ENCODE data around the gene HUNK.

DNA sequence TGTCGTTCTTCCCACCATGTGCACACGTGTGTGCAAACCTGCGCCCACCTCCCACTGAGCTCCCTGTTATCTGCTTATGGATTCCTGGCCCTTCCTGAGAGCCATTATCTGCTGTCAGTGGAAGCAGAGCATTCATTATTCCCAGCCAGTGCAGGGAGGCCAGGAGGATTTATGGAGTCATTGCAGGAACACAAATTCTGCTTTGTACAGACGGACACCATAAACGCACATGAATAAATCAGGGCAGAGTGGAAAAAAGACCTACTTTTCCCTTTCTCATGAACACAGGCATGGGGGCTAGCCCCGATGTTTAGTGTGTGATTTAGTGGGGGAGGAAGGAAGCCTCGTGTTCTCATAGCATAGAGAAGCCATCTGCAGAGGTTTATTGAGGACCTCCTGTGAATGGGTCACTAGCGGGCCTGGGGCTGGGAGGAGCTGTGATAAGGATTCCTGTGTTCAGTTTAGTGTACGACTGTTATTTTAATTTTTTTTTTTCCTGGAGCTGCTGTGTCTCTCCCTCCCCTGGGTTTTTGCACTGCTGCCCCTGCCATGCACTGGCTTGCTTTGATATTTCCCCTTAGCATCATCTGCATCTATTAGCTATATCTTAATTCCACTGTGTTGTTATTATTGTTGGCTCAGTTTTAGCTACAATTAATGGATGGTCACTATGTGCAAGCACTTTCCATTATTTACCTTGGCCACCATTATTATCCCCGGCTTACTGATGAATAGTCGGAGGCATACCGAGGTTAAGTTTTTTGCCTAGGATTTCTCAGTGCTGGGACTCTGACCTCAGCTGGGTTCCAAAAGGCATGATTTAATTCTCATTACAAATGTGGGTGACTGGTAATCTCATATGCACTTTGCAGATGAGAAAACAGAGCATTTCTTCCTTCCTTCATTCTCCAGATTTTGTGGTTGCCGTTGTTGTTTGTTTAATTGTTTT is 33.0 kb downstream of the HUNK start:
- TF ChIP-seq, protein P1, sequence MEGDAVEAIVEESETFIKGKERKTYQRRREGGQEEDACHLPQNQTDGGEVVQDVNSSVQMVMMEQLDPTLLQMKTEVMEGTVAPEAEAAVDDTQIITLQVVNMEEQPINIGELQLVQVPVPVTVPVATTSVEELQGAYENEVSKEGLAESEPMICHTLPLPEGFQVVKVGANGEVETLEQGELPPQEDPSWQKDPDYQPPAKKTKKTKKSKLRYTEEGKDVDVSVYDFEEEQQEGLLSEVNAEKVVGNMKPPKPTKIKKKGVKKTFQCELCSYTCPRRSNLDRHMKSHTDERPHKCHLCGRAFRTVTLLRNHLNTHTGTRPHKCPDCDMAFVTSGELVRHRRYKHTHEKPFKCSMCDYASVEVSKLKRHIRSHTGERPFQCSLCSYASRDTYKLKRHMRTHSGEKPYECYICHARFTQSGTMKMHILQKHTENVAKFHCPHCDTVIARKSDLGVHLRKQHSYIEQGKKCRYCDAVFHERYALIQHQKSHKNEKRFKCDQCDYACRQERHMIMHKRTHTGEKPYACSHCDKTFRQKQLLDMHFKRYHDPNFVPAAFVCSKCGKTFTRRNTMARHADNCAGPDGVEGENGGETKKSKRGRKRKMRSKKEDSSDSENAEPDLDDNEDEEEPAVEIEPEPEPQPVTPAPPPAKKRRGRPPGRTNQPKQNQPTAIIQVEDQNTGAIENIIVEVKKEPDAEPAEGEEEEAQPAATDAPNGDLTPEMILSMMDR (IDR thresholded peaks at IDR 0.05), result no peak
- TF ChIP-seq POLR2A (IDR thresholded peaks at IDR 0.05), result no peak

Measured in right lobe of liver (tissue), 4 donors.